Calu3 (cell line): ENCODE data around the gene FAHD2B. TPM values are rescaled to one million over a fixed set of nuclear protein-coding genes. Genes with fewer than 3 reads are reported as not detected.
"Not testable (repeated sequence)": the region's sequence is repeated elsewhere in the genome, so short reads cannot be mapped to it uniquely, and the experiment has no call there.

Source experiments
- BruUV-seq: library from RNA; stranded (reverse); fragments of 400-500 nt; replicated peaks from 2 replicates; lab custom pipeline; 2021; lab: Mats Ljungman, UMichigan
- CTCF ChIA-PET: fragments of 300-600 bp; sonication (Branson Sonifier 250); formaldehyde crosslinking; loops from one replicate; lab custom pipeline; 2022; ENCODE audit warnings: antibody characterized with exemption; lab: Charles Lee
- DNase-seq: peaks from one replicate; pipeline ENCODE4 v3.0.0; 2022
- H3K27ac Mint-ChIP-seq: one replicate; pipeline ENCODE4 v1.8.0; 2022; ENCODE audit warnings: mixed read lengths; ENCODE audit not compliant: unreplicated experiment
- H3K27me3 Mint-ChIP-seq: one replicate; pipeline ENCODE4 v1.8.0; 2022; ENCODE audit warnings: mixed read lengths; ENCODE audit not compliant: unreplicated experiment
- H3K36me3 Mint-ChIP-seq: one replicate; pipeline ENCODE4 v1.8.0; 2022; ENCODE audit warnings: mild to moderate bottlenecking, moderate library complexity, mixed read lengths; ENCODE audit not compliant: insufficient read depth, unreplicated experiment
- H3K4me1 Mint-ChIP-seq: one replicate; pipeline ENCODE4 v1.8.0; 2022; ENCODE audit warnings: mild to moderate bottlenecking, low read depth, mixed read lengths; ENCODE audit not compliant: unreplicated experiment
- H3K4me3 Mint-ChIP-seq: one replicate; pipeline ENCODE4 v1.8.0; 2022; ENCODE audit warnings: mild to moderate bottlenecking, low read depth, moderate library complexity, mixed read lengths; ENCODE audit not compliant: unreplicated experiment
- H3K9me3 Mint-ChIP-seq: one replicate; pipeline ENCODE4 v1.8.0; 2022; ENCODE audit warnings: low read depth, mixed read lengths; ENCODE audit not compliant: unreplicated experiment
- CTCF ChIP-seq: fragments of 200-600 bp; IDR thresholded peaks from one replicate; pipeline ENCODE4 v1.8.0; 2022; ENCODE audit warnings: antibody characterized with exemption; ENCODE audit not compliant: unreplicated experiment
- intact Hi-C: fragments of 100-400 bp; cut with micrococcal nuclease; formaldehyde crosslinking; loops from one replicate; pipeline ENCODE4 v1.10.0; 2022; ENCODE audit not compliant: unreplicated experiment
- total RNA-seq: library from RNA; stranded (reverse); gene quantifications from 2 replicates; pipeline ENCODE4 v1.2.3, GENCODE V29; 2022

Gene FAHD2B
- total RNA-seq, 1 experiment from 2014 or later = 12.6 TPM

- H3K4me3 Mint-ChIP-seq, intact Hi-C loops, H3K36me3 Mint-ChIP-seq, H3K4me1 Mint-ChIP-seq, DNase-seq, H3K27ac Mint-ChIP-seq, BruUV-seq, H3K27me3 Mint-ChIP-seq, H3K9me3 Mint-ChIP-seq: not testable (repeated sequence)
- CTCF ChIA-PET = interaction anchor here (0.7 kb wide), 1 partner anchor 25 kb away, joined by 3 read pairs; no protein-coding TSS in a partner anchor
These were observed 9.6 kb downstream of the FAHD2B start for GRCh38 chr2:97085093-97085492.

GRCh38 chr2:97083516-97083915 lies 11.2 kb downstream of the FAHD2B start:
- H3K27ac Mint-ChIP-seq, H3K36me3 Mint-ChIP-seq, intact Hi-C loops, BruUV-seq, H3K27me3 Mint-ChIP-seq, CTCF ChIA-PET, H3K4me1 Mint-ChIP-seq, H3K4me3 Mint-ChIP-seq, DNase-seq, H3K9me3 Mint-ChIP-seq: not testable (repeated sequence)

GRCh38 chr2:97082206-97082605 lies 12.5 kb downstream of the FAHD2B start:
- H3K9me3 Mint-ChIP-seq, H3K36me3 Mint-ChIP-seq, CTCF ChIA-PET, H3K27ac Mint-ChIP-seq, H3K4me1 Mint-ChIP-seq, H3K4me3 Mint-ChIP-seq, intact Hi-C loops, H3K27me3 Mint-ChIP-seq, BruUV-seq, DNase-seq: not testable (repeated sequence)

- DNase-seq, H3K4me3 Mint-ChIP-seq, H3K4me1 Mint-ChIP-seq, intact Hi-C loops, H3K9me3 Mint-ChIP-seq, H3K27ac Mint-ChIP-seq, H3K36me3 Mint-ChIP-seq, H3K27me3 Mint-ChIP-seq, BruUV-seq, CTCF ChIA-PET: not testable (repeated sequence)
These were observed 13.8 kb downstream of the FAHD2B start for GRCh38 chr2:97080855-97081254.

GRCh38 chr2:97077213-97077612 lies 17.5 kb downstream of the FAHD2B start:
- H3K27ac Mint-ChIP-seq, CTCF ChIA-PET, H3K27me3 Mint-ChIP-seq, H3K4me1 Mint-ChIP-seq, H3K9me3 Mint-ChIP-seq, intact Hi-C loops, H3K4me3 Mint-ChIP-seq, BruUV-seq, H3K36me3 Mint-ChIP-seq, DNase-seq: not testable (repeated sequence)

GRCh38 chr2:97070915-97071314 lies 23.8 kb downstream of the FAHD2B start:
- DNase-seq, H3K4me3 Mint-ChIP-seq, H3K4me1 Mint-ChIP-seq, H3K36me3 Mint-ChIP-seq, CTCF ChIA-PET, H3K27ac Mint-ChIP-seq, intact Hi-C loops, BruUV-seq, H3K9me3 Mint-ChIP-seq: not testable (repeated sequence)
- peaks cover 34% of the 10 kb centered on the region for H3K27me3 Mint-ChIP-seq

GRCh38 chr2:97068722-97069121 lies 26.0 kb downstream of the FAHD2B start:
- H3K27ac Mint-ChIP-seq, DNase-seq, intact Hi-C loops, BruUV-seq, H3K4me1 Mint-ChIP-seq, H3K4me3 Mint-ChIP-seq, H3K9me3 Mint-ChIP-seq, CTCF ChIA-PET, H3K36me3 Mint-ChIP-seq: not testable (repeated sequence)
- peaks cover 51% of the 10 kb centered on the region for H3K27me3 Mint-ChIP-seq

- no peaks in the 10 kb centered on the region for H3K36me3 Mint-ChIP-seq
- H3K27ac Mint-ChIP-seq = no peak overlapping the region
- no peak for DNase-seq
- intact Hi-C loops = no loop called here
- BruUV-seq = no TSS peak
- no peak overlapping the region for H3K4me3 Mint-ChIP-seq
- no peaks in the 10 kb centered on the region for H3K9me3 Mint-ChIP-seq
- peaks cover 56% of the 10 kb centered on the region for H3K27me3 Mint-ChIP-seq
- TF ChIP-seq CTCF = no peak
- no peaks in the 10 kb centered on the region for H3K4me1 Mint-ChIP-seq
- CTCF ChIA-PET = no interaction called here
These were observed 26.6 kb downstream of the FAHD2B start for GRCh38 chr2:97068074-97068473.
